Mesendoderm (in vitro differentiated cells): ENCODE data around the gene MEGF6.
"Not testable (repeated sequence)": the region's sequence is repeated elsewhere in the genome, so short reads cannot be mapped to it uniquely, and the experiment has no call there.

Experiments used
- DNase-seq: peaks from one replicate; pipeline ENCODE4 v3.0.0; 2013
- H2AK5ac ChIP-seq: 2 replicates; pipeline ENCODE4 v1.6.1; 2013; ENCODE audit warnings: low read length, inconsistent platforms
- H2BK120ac ChIP-seq: 2 replicates; pipeline ENCODE4 v1.6.1; 2013; ENCODE audit warnings: low read depth, mild to moderate bottlenecking, low read length, moderate library complexity, mixed read lengths
- H2BK15ac ChIP-seq: replicated peaks from 2 replicates; pipeline ENCODE4 v1.6.1; 2013; ENCODE audit warnings: low read depth, mild to moderate bottlenecking, moderate library complexity
- H2BK5ac ChIP-seq: 2 replicates; pipeline ENCODE4 v1.6.1; 2013; ENCODE audit warnings: low read length, inconsistent platforms
- H3K18ac ChIP-seq: 2 replicates; pipeline ENCODE4 v1.6.1; 2013; ENCODE audit warnings: mild to moderate bottlenecking, low read length, mixed read lengths
- H3K23ac ChIP-seq: one replicate; pipeline ENCODE4 v1.6.1; 2013; ENCODE audit warnings: low read length
- H3K27ac ChIP-seq: 2 replicates; pipeline ENCODE4 v1.5.1; 2013; ENCODE audit warnings: low read depth, mild to moderate bottlenecking, inconsistent platforms, low read length, moderate library complexity
- H3K27me3 ChIP-seq: 2 replicates; pipeline ENCODE4 v1.6.1; 2013; ENCODE audit warnings: low read length, control low read depth, mild to moderate bottlenecking, inconsistent platforms; ENCODE audit not compliant: insufficient read depth, poor library complexity
- H3K36me3 ChIP-seq: 2 replicates; pipeline ENCODE4 v1.6.1; 2013; ENCODE audit warnings: low read length, inconsistent platforms; ENCODE audit not compliant: control insufficient read depth, insufficient read depth
- H3K4ac ChIP-seq: one replicate; pipeline ENCODE4 v1.6.1; 2013; ENCODE audit warnings: low read depth, mild to moderate bottlenecking, low read length, moderate library complexity
- H3K4me1 ChIP-seq: 2 replicates; pipeline ENCODE4 v1.6.1; 2013; ENCODE audit warnings: low read depth, low read length, inconsistent platforms; ENCODE audit not compliant: control insufficient read depth
- H3K4me2 ChIP-seq: 2 replicates; pipeline ENCODE4 v1.6.1; 2013; ENCODE audit warnings: low read length
- H3K4me3 ChIP-seq: 2 replicates; pipeline ENCODE4 v1.5.1; 2013; ENCODE audit warnings: mild to moderate bottlenecking, low read length
- H3K56ac ChIP-seq: one replicate; pipeline ENCODE4 v1.6.1; 2013; ENCODE audit warnings: low read length
- H3K79me1 ChIP-seq: 2 replicates; pipeline ENCODE4 v1.6.1; 2013; ENCODE audit warnings: low read length, inconsistent platforms
- H3K79me2 ChIP-seq: 2 replicates; pipeline ENCODE4 v1.6.1; 2013; ENCODE audit warnings: mild to moderate bottlenecking, low read length; ENCODE audit not compliant: control insufficient read depth, insufficient read depth
- H3K9ac ChIP-seq: 2 replicates; pipeline ENCODE4 v1.6.1; 2013; ENCODE audit warnings: low read length, inconsistent platforms
- H4K5ac ChIP-seq: one replicate; pipeline ENCODE4 v1.6.1; 2013; ENCODE audit warnings: low read length
- H4K8ac ChIP-seq: one replicate; pipeline ENCODE4 v1.6.1; 2013; ENCODE audit warnings: low read depth, mild to moderate bottlenecking, control low read depth, low read length, moderate library complexity
- WGBS: extraction: QIAGEN DNeasy Blood & Tissue Kit; methylation state at CpG from one replicate; pipeline ENCODE4 v1.1.7; 2013; ENCODE audit warnings: low lambda C conversion rate, missing lambda C conversion rate; ENCODE audit not compliant: insufficient coverage; ENCODE audit errors: extremely low coverage; 5-methylcytosine and 5-hydroxymethylcytosine counted together

MEGF6 gene

GRCh38 chr1:3625151-3625907 lies 14.0 kb upstream of the MEGF6 start:
- Histone ChIP-seq H4K8ac (no peak overlapping the region), H3K36me3 (no peaks in the 10 kb centered on the region), H3K9ac (peak overlapping the region; percentile 85), H3K18ac (peak overlapping the region; percentile 33), H2BK5ac (no peak overlapping the region), H3K79me2 (no peaks in the 10 kb centered on the region), H2BK15ac (no peak overlapping the region), H3K4me3 (peak overlapping the region; percentile 68), H3K4me2 (peak overlapping the region; percentile 81), H3K4ac (no peak overlapping the region), H3K27ac (no peak overlapping the region), H2AK5ac (no peak overlapping the region), H3K23ac (peak overlapping the region; percentile 24), H2BK120ac (no peak overlapping the region), H3K56ac (peak overlapping the region; percentile 84), H3K79me1 (peaks cover 3% of the 10 kb centered on the region), H3K27me3 (no peaks in the 10 kb centered on the region), H3K4me1 (peaks cover 3% of the 10 kb centered on the region), H4K5ac (no peak overlapping the region)
- peak; percentile 75 for DNase-seq
- no CpG with 5 or more reads among the region's 71 CpGs for WGBS

GRCh38 chr1:3624200-3625136 lies 13.2 kb upstream of the MEGF6 start, which contains the start of gene TPRG1L:
TSS of gene TPRG1L (plus strand) at chr1:3625015. CDS start at chr1:3625073, 58 bp downstream.
- peaks cover 3% of the 10 kb centered on the region for H3K4me1 ChIP-seq
- H2BK15ac ChIP-seq = no peak within 1 kb of the TSS
- no peaks in the 10 kb centered on the region for H3K36me3 ChIP-seq
- H3K56ac ChIP-seq = peak within 1 kb of the TSS; percentile 91
- no peak within 1 kb of the TSS for H3K27ac ChIP-seq
- H4K8ac ChIP-seq = no peak within 1 kb of the TSS
- no peak within 1 kb of the TSS for H4K5ac ChIP-seq
- no peak within 1 kb of the TSS for H2BK120ac ChIP-seq
- WGBS = no CpG with 5 or more reads among the region's 108 CpGs
- H2AK5ac ChIP-seq = no peak within 1 kb of the TSS
- peak within 1 kb of the TSS; percentile 85 for H3K9ac ChIP-seq
- no peak within 1 kb of the TSS for H3K4ac ChIP-seq
- peak within 1 kb of the TSS; percentile 24 for H3K23ac ChIP-seq
- H3K27me3 ChIP-seq = no peaks in the 10 kb centered on the region
- peak within 1 kb of the TSS; percentile 83 for H3K4me3 ChIP-seq
- H3K4me2 ChIP-seq = peak within 1 kb of the TSS; percentile 96
- no peaks in the 10 kb centered on the region for H3K79me2 ChIP-seq
- H2BK5ac ChIP-seq = no peak within 1 kb of the TSS
- H3K79me1 ChIP-seq = peaks cover 3% of the 10 kb centered on the region
- H3K18ac ChIP-seq = peak within 1 kb of the TSS; percentile 33
- DNase-seq = peak; percentile 98

DNA sequence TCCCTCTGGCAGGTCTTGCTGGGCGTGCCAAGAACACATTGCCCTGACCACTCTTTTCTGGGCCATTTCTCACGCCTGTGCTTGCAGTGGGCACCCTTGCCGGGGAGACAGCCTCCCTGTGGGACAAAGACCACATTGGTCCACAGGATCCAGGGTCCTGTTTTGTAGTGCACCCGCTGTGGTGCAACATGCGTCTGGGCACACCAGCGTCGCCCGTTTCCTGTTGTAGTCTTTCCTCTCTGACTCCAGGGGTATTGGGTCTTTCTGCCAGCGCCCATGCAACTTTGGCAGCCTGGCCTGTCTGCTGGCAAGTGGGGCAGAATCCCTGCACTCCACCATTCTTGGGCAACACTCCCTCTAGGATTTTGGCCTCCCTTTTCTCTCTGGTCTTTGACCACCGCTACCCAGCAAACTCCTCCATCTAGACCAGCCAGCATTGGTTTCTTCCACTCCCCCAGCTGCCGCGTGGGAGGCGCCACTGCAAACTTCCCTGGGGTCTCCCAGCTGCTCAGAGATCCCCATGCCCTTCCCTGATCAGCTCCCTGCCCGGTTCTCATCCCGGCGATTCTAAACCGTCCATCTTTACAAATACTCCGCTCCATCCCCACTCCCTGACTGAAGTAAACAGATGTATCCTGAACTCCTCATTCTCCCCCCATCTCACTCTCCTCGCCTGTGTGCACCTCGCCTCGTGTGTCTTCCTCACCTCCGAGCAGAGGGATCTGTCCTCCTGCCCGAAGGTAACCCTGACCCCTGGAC lies 12.3 kb upstream of the MEGF6 start:
- Histone ChIP-seq H3K9ac (peak overlapping the region; percentile 84), H3K36me3 (no peaks in the 10 kb centered on the region), H4K5ac (no peak overlapping the region), H4K8ac (no peak overlapping the region), H3K79me1 (peaks cover 3% of the 10 kb centered on the region), H3K56ac (peak overlapping the region; percentile 91), H3K4me1 (peaks cover 6% of the 10 kb centered on the region), H3K4me2 (peak overlapping the region; percentile 96), H3K4me3 (peak overlapping the region; percentile 83), H3K79me2 (no peaks in the 10 kb centered on the region), H3K27ac (no peak overlapping the region), H2BK120ac (no peak overlapping the region), H2BK5ac (no peak overlapping the region), H3K4ac (no peak overlapping the region), H2AK5ac (no peak overlapping the region), H2BK15ac (no peak overlapping the region), H3K18ac (no peak overlapping the region), H3K23ac (no peak overlapping the region), H3K27me3 (no peaks in the 10 kb centered on the region)
- no CpG with 5 or more reads among the region's 23 CpGs for WGBS
- DNase-seq = peak; percentile 11

GRCh38 chr1:3622102-3622501 lies 10.8 kb upstream of the MEGF6 start:
- H3K4me3 ChIP-seq, H2BK5ac ChIP-seq, H3K27me3 ChIP-seq, H3K4ac ChIP-seq, H3K4me1 ChIP-seq, H3K9ac ChIP-seq, DNase-seq, H3K36me3 ChIP-seq, H4K5ac ChIP-seq, H3K4me2 ChIP-seq, H3K56ac ChIP-seq, H3K23ac ChIP-seq, H3K79me2 ChIP-seq, H2BK15ac ChIP-seq, H3K27ac ChIP-seq, H3K79me1 ChIP-seq, H2BK120ac ChIP-seq, H2AK5ac ChIP-seq, H4K8ac ChIP-seq, H3K18ac ChIP-seq: not testable (repeated sequence)
- WGBS = no CpG with 5 or more reads among the region's 9 CpGs

DNA sequence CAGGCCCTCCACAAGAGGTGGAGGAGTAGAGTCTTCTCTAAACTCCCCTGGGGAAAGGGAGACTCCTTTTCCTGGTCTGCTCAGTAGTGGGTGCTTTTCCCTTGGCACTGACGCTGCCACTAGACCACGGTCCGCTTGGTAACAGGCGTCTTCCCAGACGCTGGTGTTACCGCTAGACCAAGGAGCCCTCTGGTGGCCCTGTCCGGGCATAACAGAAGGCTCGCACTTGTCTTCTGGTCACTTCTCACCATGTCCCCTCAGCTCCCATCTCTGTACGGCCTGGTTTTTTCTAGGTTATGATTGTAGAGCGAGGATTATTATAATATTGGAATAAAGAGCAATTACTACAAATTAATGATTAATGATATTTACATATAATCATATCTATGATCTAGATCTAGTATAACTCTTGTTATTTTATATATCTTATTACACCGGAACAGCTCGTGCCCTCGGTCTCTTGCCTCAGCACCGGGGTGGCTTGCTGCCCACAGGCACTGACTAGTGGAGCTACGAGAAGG lies 9.9 kb upstream of the MEGF6 start:
- not testable (repeated sequence) for H3K79me2 ChIP-seq, H2BK120ac ChIP-seq, H4K5ac ChIP-seq, H3K4me3 ChIP-seq, H2BK15ac ChIP-seq, H3K4me1 ChIP-seq, H3K4ac ChIP-seq, H3K9ac ChIP-seq, H2AK5ac ChIP-seq, H3K23ac ChIP-seq, H3K27me3 ChIP-seq, H3K27ac ChIP-seq, H3K4me2 ChIP-seq, H2BK5ac ChIP-seq, H3K18ac ChIP-seq, H3K79me1 ChIP-seq, H4K8ac ChIP-seq, H3K36me3 ChIP-seq, H3K56ac ChIP-seq
- no CpG with 5 or more reads among the region's 15 CpGs for WGBS
- peak; percentile 33 for DNase-seq
